ENCODE measurements around the gene MYH16. TPM values are rescaled to one million over a fixed set of nuclear protein-coding genes. Genes with fewer than 3 reads are reported as not detected.

The MYH16 gene
- total and polyA plus RNA-seq, 2 donors (not counting 1 experiment from before 2014, with no cell fraction given), result not detected

- no peak for DNase-seq (ENCODE audit: low read depth in 2 of 2)
- no peak overlapping the region for H3K4me2 ChIP-seq (ENCODE audit: extremely low read depth, insufficient read depth, low read length)
- peaks cover 13% of the 10 kb centered on the region for H3K27me3 ChIP-seq (ENCODE audit: control insufficient read depth, insufficient read depth, low read length)
- TF ChIP-seq, protein P1, sequence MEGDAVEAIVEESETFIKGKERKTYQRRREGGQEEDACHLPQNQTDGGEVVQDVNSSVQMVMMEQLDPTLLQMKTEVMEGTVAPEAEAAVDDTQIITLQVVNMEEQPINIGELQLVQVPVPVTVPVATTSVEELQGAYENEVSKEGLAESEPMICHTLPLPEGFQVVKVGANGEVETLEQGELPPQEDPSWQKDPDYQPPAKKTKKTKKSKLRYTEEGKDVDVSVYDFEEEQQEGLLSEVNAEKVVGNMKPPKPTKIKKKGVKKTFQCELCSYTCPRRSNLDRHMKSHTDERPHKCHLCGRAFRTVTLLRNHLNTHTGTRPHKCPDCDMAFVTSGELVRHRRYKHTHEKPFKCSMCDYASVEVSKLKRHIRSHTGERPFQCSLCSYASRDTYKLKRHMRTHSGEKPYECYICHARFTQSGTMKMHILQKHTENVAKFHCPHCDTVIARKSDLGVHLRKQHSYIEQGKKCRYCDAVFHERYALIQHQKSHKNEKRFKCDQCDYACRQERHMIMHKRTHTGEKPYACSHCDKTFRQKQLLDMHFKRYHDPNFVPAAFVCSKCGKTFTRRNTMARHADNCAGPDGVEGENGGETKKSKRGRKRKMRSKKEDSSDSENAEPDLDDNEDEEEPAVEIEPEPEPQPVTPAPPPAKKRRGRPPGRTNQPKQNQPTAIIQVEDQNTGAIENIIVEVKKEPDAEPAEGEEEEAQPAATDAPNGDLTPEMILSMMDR (conservative IDR thresholded peaks at IDR 0.05 in 1 of 2, IDR thresholded peaks at IDR 0.05 in 1 of 2; ENCODE audit: low read depth in 1 of 2, low read length in 2 of 2), result no peak
- TF ChIP-seq EZH2 (IDR thresholded peaks at IDR 0.05; ENCODE audit: low read length, missing control alignments), result no peak
- H3K9ac ChIP-seq (ENCODE audit: insufficient read depth, low read length), result no peak overlapping the region
- no peak overlapping the region for H3K27ac ChIP-seq (ENCODE audit: insufficient read depth, low read length)
- no peaks in the 10 kb centered on the region for H3K9me3 ChIP-seq (ENCODE audit: control insufficient read depth, insufficient read depth, low read depth, low read length)
- no peaks in the 10 kb centered on the region for H3K4me1 ChIP-seq (ENCODE audit: control insufficient read depth, extremely low read depth, insufficient read depth, low read length)
- H4K20me1 ChIP-seq (ENCODE audit: control insufficient read depth, extremely low read depth, insufficient read depth, low read length), result no peaks in the 10 kb centered on the region
- no peaks in the 10 kb centered on the region for H3K36me3 ChIP-seq (ENCODE audit: control insufficient read depth, insufficient read depth, low read length)
- H2AFZ ChIP-seq (ENCODE audit: low read length), result no peak overlapping the region
- H3K79me2 ChIP-seq (ENCODE audit: control insufficient read depth, insufficient read depth, low read length), result no peaks in the 10 kb centered on the region
- H3K4me3 ChIP-seq (replicated peaks in 1 of 4; ENCODE audit: control extremely low read depth in 1 of 4, insufficient read depth in 1 of 4, low read depth in 3 of 4, low read length in 4 of 4), result no peak overlapping the region
These were observed 33.9 kb upstream of the MYH16 start for GRCh38 chr7:99238558-99239341.

DNA sequence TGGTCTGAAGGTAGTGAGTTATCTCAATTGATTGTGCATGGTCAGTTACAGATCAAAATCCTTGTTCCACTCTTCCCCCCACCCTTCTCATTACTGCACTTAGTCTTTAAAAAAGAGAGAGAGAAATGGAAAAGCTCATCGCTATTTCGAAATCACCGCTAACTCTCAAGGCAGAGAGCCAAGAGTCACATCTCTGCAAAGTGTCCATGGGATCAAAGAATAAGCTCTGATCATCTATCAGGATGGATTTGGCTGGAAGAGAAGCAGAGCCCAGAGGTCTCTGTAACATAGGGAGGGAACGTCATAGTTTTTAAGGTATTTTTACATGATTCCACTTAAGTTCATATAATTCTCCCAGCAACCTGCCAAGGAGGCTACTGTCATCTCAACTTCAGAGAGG, 30.0 kb upstream of the MYH16 start:
- Histone ChIP-seq H4K20me1 (ENCODE audit: control insufficient read depth, extremely low read depth, insufficient read depth, low read length) (no peaks in the 10 kb centered on the region), H3K27me3 (ENCODE audit: control insufficient read depth, insufficient read depth, low read length) (peaks cover 13% of the 10 kb centered on the region), H3K79me2 (ENCODE audit: control insufficient read depth, insufficient read depth, low read length) (no peaks in the 10 kb centered on the region), H3K4me1 (ENCODE audit: control insufficient read depth, extremely low read depth, insufficient read depth, low read length) (peaks cover 2% of the 10 kb centered on the region), H3K27ac (ENCODE audit: insufficient read depth, low read length) (no peak overlapping the region), H2AFZ (ENCODE audit: low read length) (no peak overlapping the region), H3K4me2 (ENCODE audit: extremely low read depth, insufficient read depth, low read length) (no peak overlapping the region), H3K9me3 (ENCODE audit: control insufficient read depth, insufficient read depth, low read depth, low read length) (no peaks in the 10 kb centered on the region), H3K4me3 (replicated peaks in 1 of 4; ENCODE audit: control extremely low read depth in 1 of 4, insufficient read depth in 1 of 4, low read depth in 3 of 4, low read length in 4 of 4) (no peak overlapping the region), H3K9ac (ENCODE audit: insufficient read depth, low read length) (no peak overlapping the region), H3K36me3 (ENCODE audit: control insufficient read depth, insufficient read depth, low read length) (no peaks in the 10 kb centered on the region)
- DNase-seq (ENCODE audit: low read depth in 2 of 2), result no peak
- no peak for TF ChIP-seq EZH2 (IDR thresholded peaks at IDR 0.05; ENCODE audit: low read length, missing control alignments)
- TF ChIP-seq, protein P1 (conservative IDR thresholded peaks at IDR 0.05 in 1 of 2, IDR thresholded peaks at IDR 0.05 in 1 of 2; ENCODE audit: low read depth in 1 of 2, low read length in 2 of 2), result no peak

DNA sequence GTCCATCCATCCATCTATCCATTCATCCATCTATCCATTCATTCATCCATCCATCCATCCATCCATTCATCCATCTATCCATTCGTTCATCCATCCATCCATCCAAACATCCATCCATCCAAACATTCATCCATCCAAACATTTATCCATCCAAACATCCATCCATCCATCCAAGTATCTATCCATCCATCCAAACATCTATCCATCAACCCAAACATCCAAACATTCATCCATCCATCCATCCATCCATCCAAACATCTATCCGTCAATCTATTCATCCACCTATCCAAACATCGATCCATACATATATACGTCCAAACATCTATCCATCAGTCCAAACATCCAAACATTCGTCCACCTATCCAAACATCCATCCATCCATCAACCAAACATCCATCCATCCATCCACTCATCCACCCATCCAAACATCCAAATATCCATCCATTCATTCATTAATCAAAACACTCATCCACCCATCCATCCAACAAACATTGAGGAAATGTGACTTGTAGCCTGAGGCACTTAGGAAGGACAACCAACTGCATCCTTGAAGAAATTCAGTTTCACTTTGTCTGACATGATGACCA, 28.8 kb upstream of the MYH16 start:
- H2AFZ ChIP-seq (ENCODE audit: low read length), result no peak overlapping the region
- TF ChIP-seq, protein P1 (conservative IDR thresholded peaks at IDR 0.05 in 1 of 2, IDR thresholded peaks at IDR 0.05 in 1 of 2; ENCODE audit: low read depth in 1 of 2, low read length in 2 of 2), result no peak
- no peak for TF ChIP-seq EZH2 (IDR thresholded peaks at IDR 0.05; ENCODE audit: low read length, missing control alignments)
- H3K4me2 ChIP-seq (ENCODE audit: extremely low read depth, insufficient read depth, low read length), result no peak overlapping the region
- H3K79me2 ChIP-seq (ENCODE audit: control insufficient read depth, insufficient read depth, low read length), result no peaks in the 10 kb centered on the region
- H3K27ac ChIP-seq (ENCODE audit: insufficient read depth, low read length), result no peak overlapping the region
- H3K9me3 ChIP-seq (ENCODE audit: control insufficient read depth, insufficient read depth, low read depth, low read length), result no peaks in the 10 kb centered on the region
- peaks cover 2% of the 10 kb centered on the region for H3K4me1 ChIP-seq (ENCODE audit: control insufficient read depth, extremely low read depth, insufficient read depth, low read length)
- no peak overlapping the region for H3K4me3 ChIP-seq (replicated peaks in 1 of 4; ENCODE audit: control extremely low read depth in 1 of 4, insufficient read depth in 1 of 4, low read depth in 3 of 4, low read length in 4 of 4)
- no peak overlapping the region for H3K9ac ChIP-seq (ENCODE audit: insufficient read depth, low read length)
- H3K36me3 ChIP-seq (ENCODE audit: control insufficient read depth, insufficient read depth, low read length), result no peaks in the 10 kb centered on the region
- no peak for DNase-seq (ENCODE audit: low read depth in 2 of 2)
- H4K20me1 ChIP-seq (ENCODE audit: control insufficient read depth, extremely low read depth, insufficient read depth, low read length), result no peaks in the 10 kb centered on the region
- H3K27me3 ChIP-seq (ENCODE audit: control insufficient read depth, insufficient read depth, low read length), result peaks cover 6% of the 10 kb centered on the region

Data from fibroblast of lung (primary cell).